ENCODE data around the gene OLR1. TPM values are rescaled to one million over a fixed set of nuclear protein-coding genes. Genes with fewer than 3 reads are reported as not detected.

Gene OLR1
- total RNA-seq, 1 donor from 2014 or later = 0.55 TPM

GRCh38 chr12:10214136-10214894, 42.4 kb upstream of the OLR1 start:
- no peak for DNase-seq
- H3K4me1 ChIP-seq = peaks cover 70% of the 10 kb centered on the region
- intact Hi-C loops (cut with micrococcal nuclease) = no loop called here
- TF ChIP-seq CTCF (IDR thresholded peaks at IDR 0.05; ENCODE audit: borderline replicate concordance) = no peak
- H3K36me3 ChIP-seq = peaks cover 26% of the 10 kb centered on the region
- no peaks in the 10 kb centered on the region for H3K27me3 ChIP-seq (ENCODE audit: low read depth)
- H3K9me3 ChIP-seq (replicated peaks) = no peaks in the 10 kb centered on the region
- H3K27ac ChIP-seq (replicated peaks) = peak overlapping the region; percentile 99
- peak overlapping the region; percentile 84 for H3K4me3 ChIP-seq

- H3K4me1 ChIP-seq = peaks cover 61% of the 10 kb centered on the region
Measured at GRCh38 chr12:10213168-10214135, 41.5 kb upstream of the OLR1 start.

GRCh38 chr12:10212739-10213131, 40.8 kb upstream of the OLR1 start, which contains the start of gene GABARAPL1:
TSS of gene GABARAPL1 (plus strand) at chr12:10212877. CDS start at chr12:10213130, 253 bp downstream.
- Histone ChIP-seq H3K27ac (replicated peaks) (peak within 1 kb of the TSS; percentile 99), H3K36me3 (peaks cover 11% of the 10 kb centered on the region), H3K4me1 (peaks cover 54% of the 10 kb centered on the region), H3K9me3 (replicated peaks) (no peaks in the 10 kb centered on the region), H3K27me3 (ENCODE audit: low read depth) (no peaks in the 10 kb centered on the region), H3K4me3 (peak within 1 kb of the TSS; percentile 84)
- intact Hi-C loops (cut with micrococcal nuclease) = no loop called here
- DNase-seq = peak; percentile 89
- no peak for TF ChIP-seq CTCF (IDR thresholded peaks at IDR 0.05; ENCODE audit: borderline replicate concordance)

More at GRCh38 chr12:10213168-10214135, 41.5 kb upstream of the OLR1 start:
- intact Hi-C loops (cut with micrococcal nuclease) = no loop called here
- Histone ChIP-seq H3K27ac (replicated peaks) (peak overlapping the region; percentile 99), H3K36me3 (peaks cover 18% of the 10 kb centered on the region), H3K9me3 (replicated peaks) (no peaks in the 10 kb centered on the region), H3K4me3 (peak overlapping the region; percentile 84), H3K27me3 (ENCODE audit: low read depth) (no peaks in the 10 kb centered on the region)
- TF ChIP-seq CTCF (IDR thresholded peaks at IDR 0.05; ENCODE audit: borderline replicate concordance) = no peak
- DNase-seq = peak; percentile 74

GRCh38 chr12:10211940-10212738, 40.2 kb upstream of the OLR1 start:
- peaks cover 6% of the 10 kb centered on the region for H3K36me3 ChIP-seq
- H3K4me1 ChIP-seq = peaks cover 48% of the 10 kb centered on the region
- H3K4me3 ChIP-seq = peak overlapping the region; percentile 84
- peak; percentile 98 for DNase-seq
- H3K9me3 ChIP-seq (replicated peaks) = no peaks in the 10 kb centered on the region
- no peak for TF ChIP-seq CTCF (IDR thresholded peaks at IDR 0.05; ENCODE audit: borderline replicate concordance)
- peak overlapping the region; percentile 99 for H3K27ac ChIP-seq (replicated peaks)
- H3K27me3 ChIP-seq (ENCODE audit: low read depth) = no peaks in the 10 kb centered on the region
- intact Hi-C loops (cut with micrococcal nuclease) = no loop called here

All from left ventricle myocardium inferior (tissue), 1 donor.